ENCODE results near the gene MYO5A.
"Not testable (repeated sequence)": the region's sequence is repeated elsewhere in the genome, so short reads cannot be mapped to it uniquely, and the experiment has no call there.

Gene MYO5A

GRCh38 chr15:52528564-52529340 lies at the start of gene MYO5A:
Gene MYO5A (minus strand): TSS chr15:52528880. CDS start chr15:52528806, 74 bp downstream.
- DNase-seq (ENCODE audit: extremely low read depth in 1 of 2, low read depth in 1 of 2): peak; percentile 43 to 66

DNA sequence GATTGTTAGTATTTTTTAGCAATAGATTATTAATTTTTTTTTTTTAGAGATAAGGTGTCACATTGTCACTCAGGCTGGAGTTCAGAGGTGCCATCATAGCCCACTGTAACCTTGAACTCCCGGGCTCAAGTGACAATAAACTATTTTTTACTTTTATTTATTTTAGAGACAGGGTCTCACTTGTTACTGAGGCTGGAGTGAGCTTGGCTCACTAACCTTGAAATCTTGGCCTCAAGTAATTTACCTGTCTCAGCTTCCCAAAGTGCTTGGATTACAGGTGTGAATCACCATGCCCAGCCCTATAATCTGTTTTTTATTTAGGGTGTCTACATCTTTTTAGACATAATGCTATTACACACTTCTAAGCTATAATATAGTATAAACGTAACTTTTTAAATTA lies 48.0 kb upstream of the MYO5A start:
- no peak for DNase-seq (ENCODE audit: extremely low read depth in 1 of 2, low read depth in 1 of 2)

- not testable (repeated sequence) for DNase-seq (ENCODE audit: extremely low read depth in 1 of 2, low read depth in 1 of 2)
Measured at GRCh38 chr15:52575573-52575972, 46.9 kb upstream of the MYO5A start.

DNA sequence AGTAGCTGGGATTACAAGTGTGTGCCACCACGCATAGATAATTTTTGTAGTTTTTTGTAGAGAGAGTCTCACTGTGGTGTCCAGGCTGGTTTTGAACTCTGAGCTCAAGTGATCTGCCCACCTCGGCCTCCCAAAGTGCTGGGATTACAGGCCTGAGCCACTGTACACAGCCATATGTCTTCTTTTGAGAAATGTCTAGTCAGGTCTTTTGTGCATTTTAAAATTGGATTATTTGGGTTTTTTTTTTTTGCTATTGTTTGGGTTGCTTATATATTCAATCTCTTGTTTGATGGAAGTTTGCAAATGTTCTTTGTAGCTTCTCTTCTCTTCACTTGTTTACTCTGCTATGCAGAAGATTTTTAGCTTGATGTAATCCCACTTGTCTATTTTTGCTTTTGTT lies 46.4 kb upstream of the MYO5A start:
- no peak for DNase-seq (ENCODE audit: extremely low read depth in 1 of 2, low read depth in 1 of 2)

DNA sequence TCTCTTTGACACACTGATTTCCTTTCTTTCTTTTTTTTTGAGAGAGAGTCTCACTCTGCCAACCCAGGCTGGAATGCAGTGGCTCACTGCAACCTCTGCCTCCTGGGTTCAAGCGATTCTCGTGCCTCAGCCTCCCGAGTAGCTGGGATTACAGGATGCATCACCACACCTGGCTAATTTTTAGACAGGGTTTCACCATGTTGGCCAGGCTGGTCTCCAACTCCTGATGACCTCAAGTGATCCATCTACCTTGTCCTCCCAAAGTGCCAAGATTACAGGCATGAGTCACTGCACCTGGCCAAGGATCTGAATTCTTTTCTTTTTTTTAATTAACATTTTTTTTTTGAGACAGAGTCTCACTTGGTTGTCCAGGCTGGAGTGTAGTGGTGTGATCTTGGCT lies 45.9 kb upstream of the MYO5A start:
- DNase-seq (ENCODE audit: extremely low read depth in 1 of 2, low read depth in 1 of 2): not testable (repeated sequence)

- DNase-seq (ENCODE audit: extremely low read depth in 1 of 2, low read depth in 1 of 2): peak; percentile 46 to 58
Measured at GRCh38 chr15:52568601-52569585, 40.2 kb upstream of the MYO5A start, which contains the start of gene ARPP19. Gene ARPP19 (minus strand): TSS chr15:52569030. CDS start chr15:52568892, 138 bp downstream.

DNA sequence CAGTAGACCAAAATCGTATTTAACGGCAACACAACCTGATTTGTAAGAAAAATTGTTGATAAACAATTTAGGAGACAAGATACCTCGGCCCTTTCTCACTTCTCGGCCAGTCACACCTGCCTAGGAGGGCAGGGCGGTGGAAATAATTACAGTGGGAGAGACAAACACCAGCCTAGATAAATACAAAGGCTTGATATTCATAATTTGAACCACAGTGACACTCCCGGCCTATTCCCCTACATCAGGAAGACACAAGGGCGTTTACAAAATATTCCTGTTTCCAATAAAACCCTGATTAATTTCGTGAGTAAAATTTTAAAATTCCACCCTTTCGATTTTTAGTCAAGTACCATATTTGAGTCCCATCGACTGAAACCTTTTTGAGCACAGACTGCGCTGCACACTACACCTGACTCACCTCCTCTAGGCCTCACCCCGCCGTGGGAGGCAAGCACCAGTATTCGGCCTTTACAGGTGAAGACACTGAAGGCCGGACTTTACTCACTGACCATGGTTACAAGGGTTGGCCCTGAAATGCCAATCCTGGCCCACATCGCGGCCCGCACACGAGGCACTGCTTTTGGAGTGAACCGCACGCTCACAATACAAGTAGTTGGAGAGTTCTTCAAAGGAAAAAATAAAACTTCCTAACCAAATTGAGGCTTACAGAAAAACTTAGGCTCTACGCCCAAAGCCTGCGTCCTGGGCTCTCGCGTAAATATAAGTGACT lies 39.4 kb upstream of the MYO5A start:
- peak in 1 of 2 donors; percentile 17 for DNase-seq (ENCODE audit: extremely low read depth in 1 of 2, low read depth in 1 of 2)

- no peak for DNase-seq (ENCODE audit: extremely low read depth in 1 of 2, low read depth in 1 of 2)
Measured at GRCh38 chr15:52566889-52567288, 38.2 kb upstream of the MYO5A start.

DNA sequence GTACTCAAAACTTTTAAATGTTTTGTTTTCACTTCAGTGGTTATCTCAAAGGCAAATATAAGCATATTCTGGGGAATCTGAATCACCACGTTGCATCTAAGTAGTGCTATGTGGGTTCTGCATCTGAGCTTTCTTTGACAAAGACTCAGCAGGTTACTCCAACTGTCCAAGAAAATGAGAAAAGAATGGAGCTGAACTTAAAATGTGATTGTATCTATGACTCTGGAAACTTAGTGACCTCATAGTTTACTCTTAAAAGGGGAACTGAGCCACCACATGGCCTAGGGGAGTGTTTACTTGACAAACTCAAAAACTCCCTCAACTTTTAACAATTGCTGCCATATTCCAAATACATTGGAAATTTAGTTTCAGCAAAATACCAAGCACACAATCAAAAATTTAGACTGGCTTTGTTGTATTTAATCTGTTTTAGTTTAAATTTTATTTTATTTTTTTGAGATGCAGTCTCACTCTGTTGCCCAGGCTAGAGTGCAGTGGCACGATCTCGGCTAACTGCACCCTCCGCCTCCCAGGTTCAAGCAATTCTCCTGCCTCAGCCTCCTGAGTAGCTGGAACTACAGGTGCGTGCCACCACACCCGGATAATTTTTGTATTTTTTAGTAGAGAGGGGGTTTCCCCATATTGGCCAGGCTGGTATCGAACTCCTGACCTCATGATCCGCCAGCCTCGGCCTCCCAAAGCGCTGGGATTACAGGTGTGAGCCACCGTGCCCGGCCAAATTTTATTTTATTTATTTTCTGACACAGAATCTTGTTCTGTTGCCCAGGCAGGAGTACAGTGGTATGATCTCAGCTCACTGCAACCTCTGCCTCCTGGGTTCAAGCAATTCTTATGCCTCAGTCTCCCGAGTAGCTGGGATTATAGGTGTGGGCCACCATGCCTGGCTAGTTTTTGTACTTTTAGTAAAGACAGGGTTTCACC lies 37.0 kb upstream of the MYO5A start:
- not testable (repeated sequence) for DNase-seq (ENCODE audit: extremely low read depth in 1 of 2, low read depth in 1 of 2)

- no peak for DNase-seq (ENCODE audit: extremely low read depth in 1 of 2, low read depth in 1 of 2)
Measured at GRCh38 chr15:52563501-52564060, 34.9 kb upstream of the MYO5A start.

DNA sequence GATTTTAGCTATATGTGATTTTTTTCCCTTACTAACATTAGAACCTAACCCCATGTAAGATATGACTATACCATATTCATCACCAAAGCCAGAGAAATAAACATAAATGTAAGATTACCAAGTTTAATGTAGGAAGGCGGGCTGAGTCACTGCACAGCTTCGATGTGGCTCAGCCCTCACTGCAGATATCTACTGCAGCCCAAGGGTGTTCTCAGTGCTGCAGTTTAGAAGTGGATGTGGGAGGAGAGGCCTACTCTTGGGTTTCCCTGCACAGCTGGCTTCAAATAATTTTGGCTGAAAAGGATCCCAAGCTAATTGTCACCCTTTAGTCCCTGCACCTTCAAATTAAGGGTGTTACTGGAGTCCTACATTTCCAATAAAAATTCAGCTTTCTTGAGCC lies 30.9 kb upstream of the MYO5A start:
- no peak for DNase-seq (ENCODE audit: extremely low read depth in 1 of 2, low read depth in 1 of 2)

- no peak for DNase-seq (ENCODE audit: extremely low read depth in 1 of 2, low read depth in 1 of 2)
Measured at GRCh38 chr15:52559022-52559421, 30.3 kb upstream of the MYO5A start.

- DNase-seq (ENCODE audit: extremely low read depth in 1 of 2, low read depth in 1 of 2): no peak
Measured at GRCh38 chr15:52558196-52558595, 29.5 kb upstream of the MYO5A start.

DNA sequence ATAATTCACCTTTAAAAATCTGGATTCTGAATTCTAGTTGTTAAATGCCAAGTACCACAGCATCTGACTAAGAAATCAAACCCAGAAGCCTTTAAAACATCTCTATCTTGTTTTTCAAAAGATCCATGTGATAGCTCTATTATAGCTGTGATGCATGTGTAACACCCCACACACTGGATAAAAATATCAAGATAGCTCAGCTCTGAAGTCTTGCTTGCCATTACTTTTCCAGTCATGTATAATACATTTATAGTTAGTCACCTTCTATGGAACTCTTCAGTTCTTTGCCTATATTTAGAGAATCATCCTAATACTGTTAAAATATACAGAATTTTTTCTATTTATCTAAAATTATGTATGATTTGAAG lies 28.6 kb upstream of the MYO5A start:
- DNase-seq (ENCODE audit: extremely low read depth in 1 of 2, low read depth in 1 of 2): no peak

DNA sequence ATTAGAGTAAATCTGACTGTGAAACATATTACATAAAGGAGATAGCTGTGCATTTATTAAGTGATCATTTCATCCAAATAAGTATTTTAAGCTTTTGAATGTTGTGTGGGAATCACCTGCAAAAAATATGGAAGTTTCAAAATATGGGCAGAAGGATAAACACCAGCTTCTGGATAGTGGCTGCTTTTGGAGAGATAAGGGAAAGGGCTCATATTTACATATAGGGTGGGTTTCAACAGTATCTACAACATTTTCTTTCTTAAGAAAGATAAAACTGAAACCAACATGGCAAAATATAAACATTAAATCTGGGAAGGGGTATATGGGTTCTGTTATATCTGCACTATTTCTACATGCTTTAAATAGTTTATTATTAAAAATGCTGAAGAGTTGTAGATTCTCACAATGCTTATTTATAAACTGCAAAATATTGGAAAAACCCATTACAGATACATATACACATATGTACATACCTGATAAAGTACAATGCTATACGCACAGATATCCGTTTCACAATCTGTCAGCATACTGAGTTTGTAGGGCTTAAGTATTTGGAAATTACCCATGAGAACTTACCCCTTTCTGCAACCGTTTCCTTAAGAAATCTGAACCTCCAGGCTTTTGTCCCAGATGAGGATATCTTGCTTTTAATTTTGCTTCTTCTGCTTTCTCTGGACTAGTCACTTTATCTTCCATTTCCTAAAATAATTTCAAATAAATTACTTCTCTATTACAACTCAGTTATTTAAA lies 28.0 kb upstream of the MYO5A start:
- no peak for DNase-seq (ENCODE audit: extremely low read depth in 1 of 2, low read depth in 1 of 2)

GRCh38 chr15:52552303-52552702 lies 23.6 kb upstream of the MYO5A start:
- no peak for DNase-seq (ENCODE audit: extremely low read depth in 1 of 2, low read depth in 1 of 2)

- no peak for DNase-seq (ENCODE audit: extremely low read depth in 1 of 2, low read depth in 1 of 2)
Measured at GRCh38 chr15:52551762-52552161, 23.1 kb upstream of the MYO5A start.

DNA sequence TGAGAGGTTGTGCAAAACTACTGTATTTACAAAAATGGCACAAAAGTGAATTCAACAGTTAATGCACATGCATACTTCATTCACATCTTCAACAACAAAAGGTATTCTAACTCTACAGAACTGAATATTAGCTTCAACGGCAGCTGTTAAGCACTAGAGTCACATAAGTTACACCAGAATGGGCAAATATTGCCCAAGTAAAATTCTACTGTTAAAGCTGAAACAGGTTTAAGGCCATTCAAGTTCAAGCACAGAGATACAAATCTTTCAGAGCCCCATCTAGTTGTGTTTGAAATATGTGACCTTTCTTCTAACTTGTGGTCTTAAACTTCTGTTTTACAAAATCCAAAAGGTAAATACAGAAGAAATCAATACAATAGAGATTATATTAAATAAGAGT lies 22.5 kb upstream of the MYO5A start:
- not testable (repeated sequence) for DNase-seq (ENCODE audit: extremely low read depth in 1 of 2, low read depth in 1 of 2)

Data from activated CD8-positive, alpha-beta memory T cell treated with anti-CD3 and anti-CD28 coated beads for 1 hour (primary cell).